NT2/D1 (cell line): ENCODE measurements around the gene OPCML.

Source experiments
- SUZ12 ChIP-seq: IDR thresholded peaks from 2 replicates; pipeline ENCODE4 v1.6.1; 2011; ENCODE audit not compliant: insufficient read length, insufficient read depth; ENCODE audit errors: extremely low read depth
- YY1 ChIP-seq: IDR thresholded peaks from 2 replicates; pipeline ENCODE4 v1.6.1; 2011; ENCODE audit not compliant: insufficient read length, insufficient read depth

DNA sequence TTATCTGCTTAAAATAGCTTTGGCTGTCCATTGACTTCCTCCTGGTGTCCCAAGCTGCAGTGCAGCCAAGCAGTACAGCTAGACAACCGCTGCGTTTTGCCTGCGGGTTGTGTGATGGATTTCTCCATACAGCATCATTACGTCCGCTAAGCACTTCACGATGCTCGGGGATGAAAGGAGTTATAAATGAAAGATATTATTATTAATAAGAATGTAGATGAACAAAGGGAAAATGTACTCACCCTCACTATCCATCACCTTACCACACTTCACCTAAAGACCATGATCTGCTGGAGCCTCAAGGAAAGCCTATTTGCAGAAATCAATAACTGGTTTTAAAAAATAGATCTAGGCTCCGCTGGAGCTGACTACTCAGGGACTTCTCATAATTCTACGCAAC lies 509.1 kb downstream of the OPCML start:
- TF ChIP-seq YY1 (no peak), SUZ12 (no peak)
